Retinal pigment epithelial cell (primary cell): ENCODE data around the gene GPR65.

Experiments
- DNase-seq: peaks from one replicate; pipeline ENCODE4 v3.0.0-alpha.2; 2010; ENCODE audit warnings: low read depth
- H3K4me3 ChIP-seq: 2 replicates; pipeline ENCODE4 v1.5.1; 2011; ENCODE audit warnings: mild to moderate bottlenecking, low read length, control low read depth, moderate library complexity
- CTCF ChIP-seq: conservative IDR thresholded peaks from 2 replicates; pipeline ENCODE4 v1.5.1; 2011; ENCODE audit warnings: low read depth, low read length, control low read depth, inconsistent platforms

GPR65 gene

DNA sequence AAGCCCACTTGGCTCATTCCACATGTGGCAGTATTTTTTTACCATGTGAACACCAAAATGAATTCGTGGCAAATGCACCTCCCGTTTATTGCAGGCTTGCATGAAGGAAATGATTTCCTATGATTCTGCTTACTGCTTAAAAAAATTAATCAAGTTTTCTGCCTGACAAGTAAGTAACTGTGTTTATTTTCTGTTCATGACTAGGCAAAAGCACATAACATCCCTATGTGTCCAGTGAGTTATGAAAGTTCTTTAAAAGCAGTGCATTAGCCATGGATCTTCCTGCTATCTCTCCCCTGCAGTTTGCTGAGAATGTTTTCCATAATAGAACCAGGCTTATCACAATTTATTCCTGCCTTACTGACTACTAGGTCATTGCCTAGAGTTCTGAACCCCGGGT lies 20.4 kb downstream of the GPR65 start:
- TF ChIP-seq CTCF: no peak
- no peak overlapping the region for H3K4me3 ChIP-seq
- DNase-seq: no peak

GRCh38 chr14:88026890-88027289 lies 22.0 kb downstream of the GPR65 start:
- TF ChIP-seq CTCF: no peak
- no peak overlapping the region for H3K4me3 ChIP-seq
- no peak for DNase-seq

- no peak for TF ChIP-seq CTCF
- no peak for DNase-seq
- H3K4me3 ChIP-seq: no peak overlapping the region
Observed at GRCh38 chr14:88029500-88029899, 24.6 kb downstream of the GPR65 start.

- no peak overlapping the region for H3K4me3 ChIP-seq
- no peak for TF ChIP-seq CTCF
- no peak for DNase-seq
Observed at GRCh38 chr14:88030079-88030478, 25.1 kb downstream of the GPR65 start.

GRCh38 chr14:88030892-88031291 lies 26.0 kb downstream of the GPR65 start:
- DNase-seq: no peak
- no peak overlapping the region for H3K4me3 ChIP-seq
- no peak for TF ChIP-seq CTCF

DNA sequence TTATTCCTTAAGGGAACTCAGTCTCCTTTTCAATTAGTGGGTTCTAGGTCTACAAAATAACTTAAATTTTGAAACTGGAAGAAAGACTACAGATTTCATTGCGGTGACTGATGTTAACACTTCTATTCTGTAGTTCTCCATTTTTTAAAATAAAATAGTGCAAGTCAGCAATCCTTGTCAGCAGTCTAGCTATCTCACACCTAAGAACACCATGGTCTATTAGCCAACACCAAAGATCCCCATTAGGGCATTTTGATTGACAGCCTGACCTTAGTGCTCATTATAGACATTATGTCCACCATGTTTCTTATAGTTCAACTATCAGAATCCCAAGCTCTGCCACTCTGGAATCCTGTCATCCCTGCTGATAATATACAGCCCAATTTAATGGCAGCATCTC lies 27.4 kb downstream of the GPR65 start:
- no peak overlapping the region for H3K4me3 ChIP-seq
- no peak for TF ChIP-seq CTCF
- DNase-seq: no peak

- no peak overlapping the region for H3K4me3 ChIP-seq
- DNase-seq: no peak
- TF ChIP-seq CTCF: no peak
Observed at GRCh38 chr14:88034076-88034475, 29.1 kb downstream of the GPR65 start.
